Measurements from ENCODE around the gene IFT43.

IFT43 gene

DNA sequence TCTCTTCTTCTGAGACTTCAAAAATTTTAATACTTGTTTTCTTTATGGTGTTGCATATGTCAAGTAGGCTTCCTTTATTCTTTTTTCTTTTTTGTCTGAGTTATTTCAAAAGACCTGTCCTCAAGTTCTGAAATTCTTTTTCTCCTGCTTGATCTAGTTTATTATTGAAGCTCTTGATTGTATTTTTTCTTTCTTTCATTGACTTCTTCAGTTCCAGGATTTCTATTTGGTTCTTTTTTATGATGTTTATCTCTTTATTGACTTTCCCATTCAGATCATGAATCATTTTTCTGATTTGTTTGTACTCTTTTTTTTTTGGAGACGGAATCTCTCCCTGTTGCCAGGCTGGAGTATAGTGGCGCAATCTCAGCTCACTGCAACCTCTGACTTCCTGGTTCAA, 34.1 kb downstream of the IFT43 start:
- no peak for FAIRE-seq

- FAIRE-seq, result no peak
These were observed 37.4 kb downstream of the IFT43 start for GRCh38 chr14:76022991-76023390.

GRCh38 chr14:76023757-76024156, 38.2 kb downstream of the IFT43 start:
- no peak for FAIRE-seq

- FAIRE-seq, result no peak
These were observed 38.8 kb downstream of the IFT43 start for GRCh38 chr14:76024211-76024907.

DNA sequence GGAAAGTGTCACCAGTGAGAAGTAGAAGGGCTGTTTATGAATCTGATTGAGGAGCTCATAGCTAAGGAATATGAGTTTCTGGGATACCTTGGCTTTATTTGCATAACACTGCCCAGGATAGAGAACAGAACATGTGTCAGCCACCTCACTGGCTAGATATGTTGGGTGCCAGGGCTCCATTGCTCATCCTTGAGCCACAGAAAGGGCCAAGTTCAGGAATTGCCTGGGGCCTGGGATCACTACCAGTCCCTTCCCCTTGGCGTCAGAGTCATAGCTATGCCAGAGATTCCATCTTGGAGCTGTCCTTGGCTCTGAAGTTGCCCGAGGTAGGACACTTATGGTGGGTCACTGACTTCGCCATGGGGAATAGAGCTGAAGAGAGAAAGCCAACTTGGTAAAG, 49.0 kb downstream of the IFT43 start:
- no peak for FAIRE-seq

DNA sequence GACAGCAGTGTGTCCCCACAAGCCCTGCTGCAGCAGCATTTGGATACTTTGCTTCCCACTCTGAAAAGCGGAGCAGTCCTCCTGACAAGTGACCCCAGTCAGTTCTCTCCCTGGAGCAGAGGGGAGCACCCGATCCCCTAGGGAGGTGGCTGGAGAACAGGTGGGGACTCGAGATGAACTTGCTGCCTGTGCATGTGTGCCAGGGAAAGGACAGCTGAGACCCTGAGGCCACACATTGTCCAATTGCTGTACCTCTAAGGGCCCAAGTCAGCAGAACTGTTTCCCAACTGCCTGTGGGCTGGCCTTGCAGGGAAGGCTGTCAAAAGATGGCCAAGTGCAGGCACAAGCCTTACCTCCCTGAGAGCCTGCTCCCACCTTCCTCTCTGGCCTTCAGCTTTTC, 55.1 kb downstream of the IFT43 start:
- no peak for FAIRE-seq

DNA sequence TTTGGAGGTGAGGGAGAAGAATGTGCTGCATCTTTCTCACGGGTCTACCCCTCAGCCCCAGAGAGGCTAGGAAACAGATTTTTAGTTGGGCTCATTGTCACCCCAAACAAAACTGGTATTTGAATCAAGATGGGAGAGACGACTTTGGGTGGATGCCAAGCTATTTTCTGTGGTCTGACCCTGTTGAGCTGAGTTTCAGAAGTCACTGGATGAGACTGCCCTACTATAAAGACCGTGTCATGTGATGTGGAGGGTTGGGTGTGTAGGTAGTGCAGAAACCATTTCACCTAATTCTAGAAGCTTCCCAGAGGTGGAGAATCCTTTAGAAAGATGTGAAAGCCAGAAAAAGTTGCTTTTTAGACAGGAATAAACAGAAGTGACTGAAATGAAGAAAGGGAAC, 60.2 kb downstream of the IFT43 start:
- FAIRE-seq, result no peak

DNA sequence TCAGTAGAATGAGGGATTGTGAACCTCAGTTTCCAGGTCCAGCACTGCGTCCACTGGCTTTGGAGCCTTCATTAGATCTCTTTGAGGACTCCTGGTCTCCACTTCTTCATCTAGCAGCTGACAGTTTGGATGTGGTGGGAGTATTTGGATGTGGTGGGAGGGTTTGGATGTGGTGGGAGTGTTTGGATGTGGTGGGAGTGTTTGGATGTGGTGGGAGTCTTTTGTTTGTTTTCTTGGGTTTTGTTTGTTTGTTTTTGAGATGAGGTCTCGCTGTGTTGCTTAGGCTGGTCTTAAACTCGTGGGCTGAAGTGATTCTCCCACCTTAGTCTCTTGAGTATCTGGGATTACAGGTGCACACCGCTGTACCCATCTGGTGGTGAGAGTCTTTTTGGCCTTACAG, 64.7 kb downstream of the IFT43 start:
- FAIRE-seq, result no peak

- FAIRE-seq, result peak; percentile 72
These were observed 65.3 kb downstream of the IFT43 start for GRCh38 chr14:76050797-76051392.

DNA sequence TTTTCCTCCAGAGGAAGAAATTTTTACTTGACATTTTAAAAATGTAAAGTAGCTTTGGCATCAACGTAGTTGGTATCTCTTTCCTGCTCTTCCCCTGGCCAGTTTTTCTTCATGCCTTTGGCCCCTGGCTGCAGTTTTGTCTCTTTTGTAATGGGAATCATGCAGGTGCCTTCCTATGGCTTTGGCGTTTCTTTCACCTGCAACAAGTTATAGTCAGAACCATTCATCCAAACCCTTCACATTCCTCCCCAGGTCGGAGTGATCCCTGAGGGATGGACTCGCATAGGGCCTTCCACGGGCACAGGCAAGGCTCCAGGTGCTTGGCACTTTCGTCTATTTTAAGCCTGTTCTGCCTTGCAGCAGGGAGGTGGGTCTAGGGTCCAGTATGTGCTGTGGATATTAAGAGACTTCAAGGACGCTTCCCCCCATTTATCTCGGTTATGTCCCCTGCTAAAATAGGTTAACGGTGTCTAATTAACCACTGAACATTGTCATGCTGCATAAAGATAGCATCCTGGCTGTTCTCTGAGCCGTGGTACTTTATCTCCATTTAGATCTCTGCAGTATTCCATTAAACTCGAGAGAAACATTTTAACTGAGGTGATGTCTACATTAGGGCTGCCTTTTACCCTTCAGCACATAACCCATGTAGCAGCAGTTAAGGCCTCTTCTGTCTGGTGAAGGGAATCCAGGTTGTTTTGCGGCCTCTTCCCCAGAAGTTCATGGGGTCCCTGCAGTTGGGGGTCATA, 66.3 kb downstream of the IFT43 start:
- no peak for FAIRE-seq

- FAIRE-seq, result no peak
These were observed 68.2 kb downstream of the IFT43 start for GRCh38 chr14:76053572-76054355.

DNA sequence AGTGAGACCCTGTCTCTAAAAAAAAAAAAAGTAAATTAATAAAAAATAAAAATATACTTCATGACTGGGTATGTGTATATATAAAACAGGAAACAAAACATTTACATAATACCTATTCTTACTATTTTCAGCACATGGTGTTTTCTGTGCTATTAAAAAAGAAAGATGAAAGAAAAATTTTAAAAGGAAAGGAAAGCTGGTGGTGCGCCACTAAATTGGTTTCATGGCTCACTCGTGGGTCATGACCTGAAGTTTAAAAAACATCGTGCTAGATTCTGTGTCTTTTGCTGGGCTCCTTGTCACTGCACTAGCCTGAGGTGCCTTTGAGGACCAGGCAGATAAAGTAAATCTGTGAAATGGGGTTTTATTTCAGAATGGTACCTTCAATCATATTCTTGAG, 69.8 kb downstream of the IFT43 start:
- no peak for FAIRE-seq

- no peak for FAIRE-seq
These were observed 70.6 kb downstream of the IFT43 start for GRCh38 chr14:76056128-76056527.

GRCh38 chr14:76057914-76058313, 72.4 kb downstream of the IFT43 start:
- no peak for FAIRE-seq

DNA sequence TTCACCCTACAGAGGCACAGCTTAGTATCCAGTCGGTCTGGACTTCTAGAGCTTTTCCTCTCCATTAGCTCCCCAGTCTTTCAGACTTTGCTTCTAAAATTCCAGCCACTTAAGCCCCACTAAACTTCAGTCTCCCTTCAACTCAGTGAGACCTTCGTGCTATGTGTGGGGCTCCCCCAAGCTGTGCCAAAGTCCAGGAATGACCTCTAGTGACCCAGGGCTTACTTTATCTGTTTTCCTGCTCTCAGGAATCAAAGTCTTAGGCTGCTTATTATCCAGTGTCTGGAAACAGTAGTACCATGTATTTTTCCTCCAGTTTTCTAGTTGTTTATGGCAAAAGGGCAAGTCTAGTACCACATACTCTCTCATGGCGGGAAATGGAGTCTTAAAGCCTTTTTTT, 77.8 kb downstream of the IFT43 start:
- FAIRE-seq, result no peak

GRCh38 chr14:76065519-76065918, 80.0 kb downstream of the IFT43 start:
- no peak for FAIRE-seq

DNA sequence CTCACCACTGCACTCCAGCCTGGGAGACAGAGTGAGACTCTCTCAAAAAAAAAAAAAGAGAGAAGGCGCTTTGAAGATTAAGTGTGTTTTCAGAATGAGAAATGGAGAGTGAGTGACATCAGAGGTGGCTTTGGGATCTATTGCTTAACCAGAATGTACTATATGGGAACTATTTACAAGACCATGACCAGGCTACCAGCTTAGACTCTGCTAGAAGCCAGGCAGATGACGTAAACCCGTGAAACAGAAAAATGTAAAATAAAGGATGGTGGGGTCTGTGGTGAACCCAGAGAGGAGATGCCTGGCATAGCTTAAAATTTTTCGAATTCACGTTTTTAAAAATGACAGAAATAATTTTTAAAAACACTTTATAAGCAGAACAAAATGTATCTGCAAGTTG, 82.0 kb downstream of the IFT43 start:
- no peak for FAIRE-seq

- FAIRE-seq, result no peak
These were observed 88.2 kb downstream of the IFT43 start for GRCh38 chr14:76073717-76074116.

GRCh38 chr14:76077340-76077739, 91.8 kb downstream of the IFT43 start:
- no peak for FAIRE-seq

DNA sequence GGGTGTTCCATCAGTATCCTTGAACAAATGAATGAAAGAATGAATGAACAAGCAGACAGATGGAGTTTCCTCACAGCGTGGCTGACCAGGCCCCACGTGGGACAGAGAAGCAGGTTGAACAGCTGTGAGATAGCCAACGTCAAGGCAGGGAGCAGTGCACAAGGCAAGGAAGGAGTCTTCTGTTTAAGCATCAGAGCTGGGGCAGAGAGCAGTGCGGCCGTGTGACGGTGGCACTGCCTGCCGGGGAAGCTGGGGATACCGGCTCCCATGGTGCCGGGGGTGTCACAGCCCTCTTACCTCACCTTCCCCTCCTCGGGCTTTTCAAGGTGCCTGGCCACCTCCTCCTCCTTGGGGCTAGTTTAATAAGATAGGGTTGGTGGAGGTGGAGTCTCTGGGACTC, 92.9 kb downstream of the IFT43 start:
- no peak for FAIRE-seq

DNA sequence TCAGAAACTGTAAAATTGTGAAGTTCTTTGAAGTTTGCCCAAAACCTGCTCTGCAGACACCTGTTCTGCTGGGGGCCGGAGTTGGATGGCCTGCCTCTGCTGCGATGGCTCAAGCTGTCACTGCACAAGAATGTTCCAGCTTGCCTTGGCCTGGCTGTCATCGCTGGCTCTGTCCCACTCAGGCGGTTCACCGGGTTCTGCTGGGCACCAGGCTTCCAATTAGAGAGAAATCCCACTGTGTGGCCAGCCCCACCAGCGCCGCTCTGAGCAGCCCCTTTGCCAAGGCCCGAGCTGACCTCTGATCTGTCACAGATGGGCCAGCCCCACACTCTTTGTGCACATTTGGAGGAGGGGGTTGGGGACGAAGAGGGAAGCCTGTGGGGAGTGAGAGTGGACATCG, 94.5 kb downstream of the IFT43 start:
- no peak for FAIRE-seq

GRCh38 chr14:76080471-76080870, 94.9 kb downstream of the IFT43 start:
- no peak for FAIRE-seq

GRCh38 chr14:76081642-76082041, 96.1 kb downstream of the IFT43 start:
- no peak for FAIRE-seq
